ENCODE measurements around the gene ACSM4.
"Not testable (repeated sequence)": the region's sequence is repeated elsewhere in the genome, so short reads cannot be mapped to it uniquely, and the experiment has no call there.

ACSM4 gene

DNA sequence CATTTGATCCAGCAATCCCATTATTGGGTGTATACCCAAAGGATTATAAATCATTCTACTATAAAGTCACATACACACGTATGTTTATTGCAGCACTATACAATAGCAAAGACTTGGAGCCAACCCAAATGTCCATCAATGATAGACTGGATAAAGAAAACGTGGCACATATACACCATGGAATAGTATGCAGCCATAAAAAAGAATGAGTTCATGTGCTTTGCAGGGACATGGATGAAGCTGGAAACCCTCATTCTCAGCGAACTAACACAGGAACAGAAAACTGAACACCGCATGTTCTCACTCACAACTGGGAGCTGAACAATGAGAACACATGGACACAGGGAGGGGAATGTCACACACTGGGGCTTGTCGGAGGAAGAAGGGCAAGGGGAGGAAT lies 33.9 kb downstream of the ACSM4 start:
- in situ Hi-C loops (cut with MboI; ENCODE audit: low sequenced_read_pairs) = not testable (repeated sequence)

DNA sequence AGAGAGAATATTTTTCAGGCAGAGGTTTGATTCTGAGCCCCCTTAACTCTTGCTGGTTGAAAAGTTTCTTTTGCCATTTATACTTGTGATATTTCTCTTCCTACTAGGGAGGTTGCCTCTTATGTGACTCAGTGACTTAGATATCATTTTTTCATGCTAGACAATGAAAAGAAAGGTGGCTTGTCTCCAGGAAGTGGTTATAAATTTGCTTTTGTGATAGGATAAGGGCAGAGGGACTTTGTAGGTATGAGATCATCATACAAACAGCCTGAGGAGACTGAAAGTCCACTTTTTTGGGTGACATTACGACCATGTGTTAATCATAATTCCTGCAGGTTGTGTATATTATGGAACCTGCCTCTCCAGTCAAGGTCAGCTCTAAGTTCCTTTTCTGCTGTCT lies 35.8 kb downstream of the ACSM4 start:
- in situ Hi-C loops (cut with MboI; ENCODE audit: low sequenced_read_pairs) = no loop called here

DNA sequence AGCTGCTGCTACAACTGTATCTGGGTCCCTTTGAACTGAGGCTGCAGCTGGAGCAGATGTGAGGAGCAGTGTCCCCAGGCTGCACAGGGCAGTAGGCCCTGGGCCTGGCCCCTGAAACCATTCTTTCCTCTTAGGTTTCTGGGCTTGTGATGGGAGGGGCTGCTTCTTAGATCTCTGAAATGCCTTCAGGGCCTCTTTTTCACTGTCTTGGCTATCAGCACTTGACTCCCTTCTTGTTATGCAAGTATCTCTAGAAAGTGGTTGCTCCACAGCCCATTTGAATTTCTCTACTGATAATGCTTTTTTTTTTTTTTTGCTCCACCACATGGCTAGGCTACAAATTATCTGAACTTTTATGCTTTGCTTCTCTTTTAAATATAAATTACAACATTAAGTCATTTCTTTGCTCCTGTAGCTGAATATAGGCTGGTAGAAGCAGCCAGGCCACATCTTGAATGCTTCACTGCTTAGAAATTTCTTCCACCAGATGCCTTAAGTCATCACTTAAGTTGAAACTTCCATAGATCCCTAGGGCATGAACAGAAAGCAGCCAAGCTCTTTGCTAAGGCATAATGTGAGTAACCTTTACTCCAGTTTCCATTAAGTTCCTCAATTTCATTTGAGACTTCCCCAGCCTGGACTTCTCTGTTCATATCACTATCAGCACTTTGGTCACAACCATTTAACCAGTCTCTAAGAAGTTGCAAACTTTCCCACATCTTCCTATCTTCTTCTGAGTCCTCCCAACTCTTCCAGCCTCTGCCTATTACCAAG lies 41.1 kb downstream of the ACSM4 start:
- in situ Hi-C loops (cut with MboI; ENCODE audit: low sequenced_read_pairs) = no loop called here

DNA sequence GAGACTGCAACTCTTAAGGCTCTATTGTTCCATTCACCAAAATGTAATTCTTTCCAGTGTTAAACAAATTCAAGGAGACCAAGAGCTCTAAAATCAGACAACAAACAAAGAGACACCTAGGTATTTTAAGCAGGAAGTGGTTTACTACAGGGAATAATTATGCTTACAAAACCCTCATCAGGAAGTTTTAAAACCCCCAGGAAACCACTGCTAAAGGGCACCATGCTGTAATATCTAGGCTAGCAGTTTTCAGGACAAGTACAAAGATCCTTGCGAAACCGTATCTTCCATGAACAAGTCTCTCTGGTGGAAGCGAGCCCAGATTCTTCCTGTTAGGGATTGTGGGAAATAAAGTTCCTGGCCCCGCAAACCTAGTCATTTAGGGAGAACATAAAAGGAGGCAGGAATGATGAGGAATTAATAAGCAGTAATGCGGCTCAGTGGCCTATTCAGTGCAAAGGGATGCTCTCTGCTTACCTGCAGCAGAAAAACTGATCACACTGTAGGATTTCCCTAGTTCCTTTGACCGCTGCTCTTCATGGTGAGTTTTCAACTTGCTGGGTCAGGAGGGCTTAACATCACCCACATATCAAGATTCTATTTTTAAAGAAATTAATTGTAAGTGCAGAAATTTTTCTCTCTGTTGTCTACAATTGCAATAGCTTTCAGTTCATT lies 42.8 kb downstream of the ACSM4 start:
- in situ Hi-C loops (cut with MboI; ENCODE audit: low sequenced_read_pairs) = no loop called here

DNA sequence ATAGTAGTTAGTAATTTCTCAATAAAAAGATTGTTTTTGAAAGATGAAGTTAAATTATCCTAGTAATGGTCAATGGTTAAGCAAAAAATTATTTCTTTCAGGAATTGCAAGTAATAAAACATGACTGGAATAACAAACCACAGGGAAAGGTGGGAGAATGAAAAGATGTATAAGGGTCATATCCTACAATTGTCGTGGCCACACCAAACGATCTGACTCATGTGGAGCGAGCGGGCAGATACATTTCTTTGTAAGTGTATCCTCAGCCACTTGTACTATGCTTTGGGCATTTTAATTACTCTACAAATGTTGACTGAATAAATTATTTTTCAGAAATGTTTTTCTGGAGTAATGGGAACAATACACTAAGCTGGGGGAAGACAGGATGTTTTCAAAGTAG lies 45.5 kb downstream of the ACSM4 start:
- in situ Hi-C loops (cut with MboI; ENCODE audit: low sequenced_read_pairs) = no loop called here

DNA sequence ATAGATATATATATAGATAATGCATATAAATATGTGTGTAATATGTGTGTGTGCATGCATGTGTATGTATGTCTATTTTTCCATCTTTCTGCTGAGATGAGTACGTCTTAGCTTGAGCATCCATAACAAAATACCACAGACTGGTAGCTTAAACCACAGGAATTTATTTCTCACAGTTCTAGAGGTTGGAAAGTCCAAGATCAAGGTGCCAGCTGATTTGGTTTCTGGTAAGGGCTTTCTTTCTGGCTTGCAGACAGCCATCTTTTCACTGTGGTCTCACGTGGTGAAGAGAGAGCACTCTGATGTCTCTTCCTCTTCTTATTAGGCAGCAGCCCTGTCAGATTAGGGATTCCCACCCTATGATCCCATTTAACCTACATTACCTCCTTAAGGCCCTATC lies 47.3 kb downstream of the ACSM4 start:
- in situ Hi-C loops (cut with MboI; ENCODE audit: low sequenced_read_pairs) = no loop called here

DNA sequence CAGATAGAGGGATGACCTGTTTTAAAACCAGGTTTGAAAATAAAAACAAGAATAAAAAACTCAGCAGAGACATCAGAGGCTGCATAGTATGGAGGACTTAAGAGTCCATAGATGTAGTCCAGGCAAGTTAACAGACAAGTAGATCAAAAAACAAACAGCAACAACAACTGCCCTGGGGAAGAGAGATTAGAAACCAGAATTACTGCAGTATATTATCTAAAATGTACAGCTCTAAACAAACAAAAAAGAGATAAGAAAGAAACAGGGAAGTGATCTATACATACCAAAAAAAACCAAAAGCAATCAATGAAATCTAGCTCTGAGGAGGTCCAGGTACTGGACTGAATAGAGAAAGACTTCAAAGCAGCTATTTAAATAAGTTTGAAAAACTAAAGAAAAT lies 48.8 kb downstream of the ACSM4 start:
- in situ Hi-C loops (cut with MboI; ENCODE audit: low sequenced_read_pairs) = no loop called here

DNA sequence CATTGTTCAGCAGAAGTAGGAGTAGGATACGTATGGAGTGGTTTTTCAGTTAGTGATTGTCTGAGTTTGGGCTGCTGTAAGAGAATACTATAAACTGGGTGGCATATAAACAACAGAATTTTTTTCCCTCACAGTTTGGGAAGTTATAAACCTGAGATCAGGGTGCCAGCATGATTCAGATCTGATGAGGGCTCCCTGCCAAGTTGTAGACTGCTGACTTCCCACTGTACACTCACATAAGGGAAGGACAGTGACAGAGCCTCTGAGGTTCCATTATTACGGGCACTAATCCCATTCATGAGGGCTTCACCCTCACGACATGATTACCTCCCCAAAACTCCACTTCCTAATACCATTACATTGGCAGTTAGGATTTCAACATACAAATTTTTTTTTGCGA lies 50.7 kb downstream of the ACSM4 start:
- in situ Hi-C loops (cut with MboI; ENCODE audit: low sequenced_read_pairs) = no loop called here

DNA sequence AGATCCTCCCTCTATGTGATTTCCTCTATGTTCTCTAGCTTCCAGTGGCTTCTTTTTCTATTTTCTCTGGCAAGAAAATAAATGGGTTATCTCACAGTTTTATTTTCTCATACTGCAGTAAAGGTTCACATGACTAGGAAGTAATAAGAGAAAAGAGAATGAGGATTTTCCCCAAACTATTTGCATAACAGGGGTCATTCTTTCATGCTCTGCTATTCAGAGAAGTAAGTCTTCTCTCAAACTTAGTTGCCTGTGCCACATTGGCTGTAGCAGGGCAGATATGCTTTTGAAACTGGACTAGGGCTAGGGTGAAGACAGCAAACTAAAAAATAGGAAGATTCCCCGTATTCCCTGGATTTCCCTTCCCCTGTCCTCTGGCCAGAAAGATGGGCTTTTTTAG lies 57.4 kb downstream of the ACSM4 start:
- in situ Hi-C loops (cut with MboI; ENCODE audit: low sequenced_read_pairs) = no loop called here

DNA sequence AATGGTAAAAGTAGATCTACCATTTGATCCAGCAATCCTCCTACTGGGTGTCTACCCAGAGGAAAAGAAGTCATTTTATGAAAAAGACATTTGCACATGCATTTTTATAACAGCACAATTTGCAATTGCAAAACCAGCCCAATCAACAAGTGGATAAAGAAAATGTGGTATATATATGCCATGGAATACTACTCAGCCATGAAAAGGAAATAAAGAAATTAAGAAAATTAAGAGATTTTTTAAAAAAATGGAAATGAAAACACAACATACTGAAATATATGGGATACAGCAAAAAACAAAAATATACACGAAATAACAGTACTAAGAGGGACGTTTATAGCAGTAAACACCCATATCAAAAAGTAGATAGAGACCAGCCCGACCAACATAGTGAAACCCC lies 58.9 kb downstream of the ACSM4 start:
- in situ Hi-C loops (cut with MboI; ENCODE audit: low sequenced_read_pairs) = no loop called here

DNA sequence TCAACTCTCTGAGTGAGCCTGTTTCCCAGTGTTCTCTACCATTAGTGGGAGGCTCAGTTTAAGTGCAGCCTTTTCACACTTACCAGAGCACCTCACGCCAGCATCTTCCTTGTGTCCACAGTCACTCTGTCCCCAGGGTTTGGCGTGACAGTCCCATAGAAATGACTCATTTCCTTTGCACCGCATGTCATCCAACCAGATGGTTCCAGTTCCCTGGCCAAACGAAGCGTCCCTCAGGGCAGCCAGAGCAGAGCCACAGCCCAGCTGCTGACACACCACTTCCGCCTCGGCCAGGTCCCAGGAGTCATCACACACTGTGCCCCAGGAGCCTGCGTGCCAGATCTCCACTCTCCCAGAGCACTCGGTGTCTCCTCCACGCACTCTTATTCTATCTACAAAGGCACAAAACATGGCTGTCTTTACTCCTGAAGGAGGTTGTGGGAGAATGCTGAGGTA lies 65.4 kb downstream of the ACSM4 start:
- in situ Hi-C loops (cut with MboI; ENCODE audit: low sequenced_read_pairs) = no loop called here

DNA sequence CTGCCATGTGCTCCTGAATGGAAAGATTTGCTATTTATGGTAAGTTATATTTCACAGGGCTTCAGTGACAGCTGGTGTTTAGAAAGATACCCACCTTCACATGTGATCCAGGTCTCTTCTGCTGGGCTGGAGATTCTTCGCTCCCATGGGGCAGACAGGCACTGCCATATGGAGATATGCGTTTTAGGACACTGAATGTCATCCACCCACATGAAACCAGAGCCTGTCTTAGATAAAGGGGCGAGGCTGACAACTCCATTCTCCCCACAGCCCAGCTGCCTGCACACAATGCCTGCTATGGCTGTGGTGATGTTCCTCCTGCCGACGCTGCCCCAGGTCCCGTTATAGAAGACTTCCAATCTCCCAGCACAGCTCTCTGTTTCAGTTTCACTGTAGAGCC lies 69.4 kb downstream of the ACSM4 start:
- in situ Hi-C loops (cut with MboI; ENCODE audit: low sequenced_read_pairs) = loop anchor here (10.0 kb wide), 1 partner anchor 82 kb away; no protein-coding TSS in a partner anchor

DNA sequence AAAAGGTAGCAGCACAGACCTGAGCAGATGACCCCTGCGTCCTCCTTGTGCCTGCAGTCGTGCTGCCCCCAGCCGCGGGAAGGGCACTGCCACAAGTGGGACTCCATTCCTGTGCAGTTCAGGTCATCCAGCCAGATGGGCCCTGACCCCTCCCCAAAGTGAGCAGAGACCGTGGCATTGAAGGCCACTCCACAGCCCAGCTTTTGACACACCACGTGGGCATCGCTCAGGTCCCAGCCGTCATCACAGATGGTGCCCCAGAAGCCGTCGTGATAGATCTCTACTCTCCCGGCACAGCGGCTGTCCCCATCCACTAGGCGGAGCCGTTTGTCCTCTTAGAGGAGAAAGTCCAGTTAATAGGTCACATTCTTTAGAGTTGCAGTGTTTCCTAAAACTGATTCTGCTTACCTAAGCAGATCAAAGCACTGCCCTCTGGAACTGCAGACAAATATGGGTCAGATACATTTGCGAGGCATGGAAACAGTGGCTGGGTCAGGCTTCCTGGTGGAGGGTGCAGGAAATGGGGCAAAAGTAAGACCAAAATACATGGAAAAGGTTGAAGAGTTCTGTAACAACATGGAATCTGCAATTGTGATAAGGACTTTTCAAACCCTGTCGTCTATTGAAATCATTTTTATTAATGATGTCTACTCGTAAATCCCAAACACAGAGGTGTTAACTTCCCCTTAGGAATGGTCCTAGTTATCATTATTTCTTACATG lies 70.7 kb downstream of the ACSM4 start:
- in situ Hi-C loops (cut with MboI; ENCODE audit: low sequenced_read_pairs) = loop anchor here (10.0 kb wide), 1 partner anchor 80 kb away; no protein-coding TSS in a partner anchor

DNA sequence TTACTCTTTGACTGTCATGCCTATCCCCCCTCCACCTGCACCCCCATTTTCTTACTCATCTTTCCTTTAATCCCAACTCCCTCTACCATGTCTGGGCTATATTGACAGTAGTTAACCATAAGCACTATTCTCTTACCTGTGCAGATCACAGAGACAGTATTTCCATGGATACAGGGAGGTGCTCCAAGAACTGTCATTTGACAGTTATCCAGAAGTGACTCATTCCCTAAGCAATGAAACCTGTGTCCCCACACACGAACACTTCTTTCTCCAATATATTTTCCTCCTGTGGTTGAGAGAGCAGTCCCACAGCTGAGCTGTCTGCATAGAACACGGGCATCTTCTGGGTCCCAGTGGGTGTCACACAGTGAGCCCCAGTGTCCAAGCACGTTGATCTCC lies 71.3 kb downstream of the ACSM4 start:
- in situ Hi-C loops (cut with MboI; ENCODE audit: low sequenced_read_pairs) = loop anchor here (10.0 kb wide), 1 partner anchor 80 kb away; no protein-coding TSS in a partner anchor

DNA sequence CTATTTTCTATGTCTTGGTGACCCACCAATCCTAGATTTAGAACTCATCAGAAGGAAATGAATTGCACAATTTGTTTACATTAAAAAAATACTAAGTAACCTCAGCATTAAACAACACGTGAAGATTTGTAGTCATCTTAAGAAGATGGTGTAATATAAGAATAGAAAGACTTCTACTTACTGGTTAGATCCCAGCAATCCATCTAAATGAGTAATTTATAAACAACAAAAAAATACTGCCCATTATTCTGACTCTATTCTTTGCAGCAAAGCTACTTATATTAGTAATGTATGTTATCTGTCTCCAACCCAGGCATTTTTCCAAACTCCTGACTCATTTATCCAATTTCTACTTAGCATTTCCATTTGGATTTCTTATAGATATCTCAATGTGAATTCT lies 72.3 kb downstream of the ACSM4 start:
- in situ Hi-C loops (cut with MboI; ENCODE audit: low sequenced_read_pairs) = loop anchor here (10.0 kb wide), 1 partner anchor 79 kb away; no protein-coding TSS in a partner anchor
